Stimulated activated CD4-positive, alpha-beta T cell treated with anti-CD3 and anti-CD28 coated beads, TNF-alpha, amount 100 ng/mL, for 4 hours (primary cell): Measurements from ENCODE around the gene NUDT3.

Experiments
- DNase-seq, 3 experiments: peaks; one replicate each; pipeline ENCODE4 v3.0.0-alpha.2; 2020; ENCODE audit warnings: low read depth in 3 of 3

NUDT3 gene

DNA sequence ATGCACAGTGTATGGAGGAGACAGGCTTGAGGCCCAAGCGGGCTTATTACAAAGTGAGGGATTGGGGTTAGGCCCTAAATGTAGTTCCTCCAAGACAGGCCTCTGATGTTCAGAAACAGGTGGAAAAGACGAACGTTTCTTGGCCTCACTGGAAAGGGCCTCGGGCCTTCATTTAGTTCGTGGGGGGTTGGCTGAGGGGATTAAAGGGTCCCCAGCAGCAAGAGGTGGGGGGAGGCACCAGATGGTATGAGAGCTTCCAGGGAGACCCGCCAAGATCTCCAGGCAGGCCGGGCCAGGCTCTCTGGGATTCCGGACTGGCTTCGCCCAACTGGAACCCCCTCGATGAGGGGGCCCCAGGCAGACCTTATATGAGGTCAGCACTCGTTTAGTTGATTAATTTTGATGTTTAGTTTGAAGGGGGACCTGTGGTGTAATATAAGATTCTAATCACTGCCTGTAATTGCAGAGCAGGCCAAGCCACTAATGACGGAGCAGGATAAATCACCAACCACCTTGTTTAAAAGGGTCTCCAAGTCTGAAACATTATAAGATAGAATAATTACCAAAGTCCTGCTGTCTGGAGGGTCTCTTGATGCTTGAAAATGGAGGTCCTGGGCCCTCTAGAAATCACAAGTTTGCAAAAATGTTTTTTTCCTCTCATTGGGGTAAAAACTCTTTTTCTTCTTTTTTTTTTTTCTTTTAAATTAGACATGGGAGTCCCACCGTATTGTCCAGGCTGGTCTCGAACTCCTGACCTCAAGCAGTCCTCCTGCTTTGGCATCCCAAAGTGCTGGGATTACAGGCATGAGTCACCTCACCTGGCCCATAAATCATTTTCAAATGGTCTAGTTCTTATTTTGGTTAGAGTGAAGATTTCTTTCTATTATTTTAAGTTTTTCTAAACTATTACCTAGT, 153.6 kb downstream of the NUDT3 start:
- no peak for DNase-seq

DNA sequence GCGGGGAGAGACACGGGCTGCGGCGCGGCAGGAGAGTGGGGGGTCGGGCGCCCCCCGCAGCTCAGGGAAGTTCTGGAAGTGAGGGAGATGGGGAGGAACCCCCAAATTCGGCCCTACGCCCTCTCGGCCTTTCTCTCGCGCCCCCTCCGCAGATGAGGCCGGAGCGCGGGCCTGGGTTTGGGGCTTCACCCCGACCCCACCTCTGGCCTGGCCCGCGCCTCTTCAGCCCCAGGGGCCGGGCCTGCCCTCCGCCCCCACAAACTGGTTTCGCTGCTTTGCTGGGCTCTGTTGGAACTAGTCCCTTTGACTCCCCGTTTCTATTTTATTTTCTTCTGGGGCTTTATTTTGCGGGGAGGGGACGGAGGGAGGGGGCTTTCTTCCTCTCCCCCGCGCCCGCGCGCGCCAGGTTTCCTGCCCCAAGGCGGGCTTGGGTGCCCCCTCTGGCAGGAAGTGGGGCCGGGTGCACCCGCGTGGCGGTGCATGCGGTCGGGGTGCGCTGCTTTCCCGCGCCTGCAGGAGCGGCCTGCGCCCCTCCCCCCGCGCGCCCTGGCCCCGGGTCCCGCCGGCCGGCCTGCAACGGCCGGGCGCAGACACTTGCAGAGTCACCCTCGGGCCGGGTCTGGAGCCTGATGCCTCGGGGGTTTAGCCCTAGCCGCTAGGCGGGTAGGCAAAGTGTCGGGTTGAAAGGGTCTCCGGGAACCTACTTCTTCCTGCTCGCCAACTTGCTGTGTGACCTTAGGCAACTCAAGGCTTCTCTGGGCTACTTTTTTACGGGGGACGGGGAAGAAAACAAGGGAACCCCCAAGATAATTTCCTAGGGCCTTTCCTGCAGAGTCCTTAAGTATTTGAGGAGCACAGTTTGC, 154.5 kb downstream of the NUDT3 start:
- peak in 2 of 3 experiments; percentile 62 to 65 for DNase-seq

DNA sequence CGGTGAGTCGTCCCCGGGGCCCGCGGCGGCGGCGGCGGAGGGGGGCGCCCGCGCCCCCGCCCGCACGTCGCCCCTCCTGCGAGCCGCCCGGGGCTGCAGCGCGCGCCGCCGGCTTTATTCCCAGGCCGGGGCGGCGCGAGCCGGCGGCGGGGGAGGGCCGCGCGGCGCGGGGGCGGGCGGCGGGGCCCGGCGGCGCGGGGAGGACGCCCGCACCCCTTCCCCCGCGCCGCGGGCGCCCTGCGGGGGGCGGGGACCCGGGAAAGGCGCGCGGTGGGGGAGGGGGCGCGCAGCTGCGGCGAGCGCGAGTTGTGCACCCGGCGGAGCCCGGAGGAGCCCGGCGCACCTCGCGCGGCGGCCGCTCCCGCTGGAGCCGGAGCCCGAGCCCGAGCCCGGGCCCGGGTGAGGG, 155.2 kb downstream of the NUDT3 start:
- no peak for DNase-seq

DNA sequence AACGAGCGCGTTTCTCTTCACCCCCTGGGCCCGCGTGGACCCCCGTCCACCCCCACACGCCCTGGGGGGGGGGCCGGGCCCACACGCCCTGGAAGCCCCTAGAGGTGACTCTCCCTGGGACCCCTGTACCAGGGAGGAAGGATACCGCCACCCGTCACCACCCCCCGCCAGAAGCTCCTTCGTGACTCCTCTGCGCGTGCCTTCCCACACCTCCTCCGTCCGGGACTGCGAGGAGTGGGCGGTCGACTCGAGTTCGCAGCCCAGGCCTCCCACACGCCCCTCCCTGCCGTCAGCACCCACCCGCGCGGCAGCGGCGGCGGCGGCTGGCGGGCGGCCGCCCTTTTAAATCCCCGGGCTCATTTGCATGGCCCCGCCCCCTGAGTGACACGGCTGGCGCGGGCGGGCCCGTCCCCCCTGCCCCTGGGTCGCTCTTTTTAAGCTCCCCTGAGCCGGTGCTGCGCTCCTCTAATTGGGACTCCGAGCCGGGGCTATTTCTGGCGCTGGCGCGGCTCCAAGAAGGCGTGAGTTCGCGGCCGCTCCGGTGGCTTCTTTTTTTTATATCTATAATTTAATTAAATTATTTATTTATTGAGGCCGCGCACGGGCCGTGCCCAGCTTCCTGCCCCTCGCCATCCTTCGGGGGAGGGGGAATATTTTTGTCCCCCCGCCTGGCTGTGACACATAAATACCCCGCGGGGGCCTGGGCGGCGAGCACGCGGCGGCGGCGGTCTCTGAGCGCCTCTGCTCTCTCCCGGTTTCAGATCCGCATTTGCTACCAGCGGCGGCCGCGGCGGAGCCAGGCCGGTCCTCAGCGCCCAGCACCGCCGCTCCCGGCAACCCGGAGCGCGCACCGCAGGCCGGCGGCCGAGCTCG, 155.8 kb downstream of the NUDT3 start, which contains the start of gene HMGA1:
Gene HMGA1 (plus strand): TSS at position 431 of the 873 bp plus-strand sequence. CDS start 3,908 bp downstream, outside the sequence.
- peak; percentile 87 to 91 (median 90) for DNase-seq

DNA sequence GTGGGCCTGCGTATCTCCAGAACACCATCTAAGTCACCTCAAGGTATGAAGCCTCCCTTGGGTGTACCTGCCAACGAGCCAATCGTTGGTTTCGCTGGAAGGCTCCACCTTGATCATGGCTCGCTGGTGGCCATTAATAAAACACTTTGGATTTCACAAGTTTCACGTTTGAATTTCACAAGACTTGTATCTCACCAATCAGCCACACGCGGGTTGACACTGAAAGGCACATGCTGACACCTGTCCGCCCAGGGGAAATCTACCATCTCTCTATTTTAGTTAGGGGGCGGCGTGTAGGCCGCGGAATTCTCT, 156.4 kb downstream of the NUDT3 start:
- no peak for DNase-seq

DNA sequence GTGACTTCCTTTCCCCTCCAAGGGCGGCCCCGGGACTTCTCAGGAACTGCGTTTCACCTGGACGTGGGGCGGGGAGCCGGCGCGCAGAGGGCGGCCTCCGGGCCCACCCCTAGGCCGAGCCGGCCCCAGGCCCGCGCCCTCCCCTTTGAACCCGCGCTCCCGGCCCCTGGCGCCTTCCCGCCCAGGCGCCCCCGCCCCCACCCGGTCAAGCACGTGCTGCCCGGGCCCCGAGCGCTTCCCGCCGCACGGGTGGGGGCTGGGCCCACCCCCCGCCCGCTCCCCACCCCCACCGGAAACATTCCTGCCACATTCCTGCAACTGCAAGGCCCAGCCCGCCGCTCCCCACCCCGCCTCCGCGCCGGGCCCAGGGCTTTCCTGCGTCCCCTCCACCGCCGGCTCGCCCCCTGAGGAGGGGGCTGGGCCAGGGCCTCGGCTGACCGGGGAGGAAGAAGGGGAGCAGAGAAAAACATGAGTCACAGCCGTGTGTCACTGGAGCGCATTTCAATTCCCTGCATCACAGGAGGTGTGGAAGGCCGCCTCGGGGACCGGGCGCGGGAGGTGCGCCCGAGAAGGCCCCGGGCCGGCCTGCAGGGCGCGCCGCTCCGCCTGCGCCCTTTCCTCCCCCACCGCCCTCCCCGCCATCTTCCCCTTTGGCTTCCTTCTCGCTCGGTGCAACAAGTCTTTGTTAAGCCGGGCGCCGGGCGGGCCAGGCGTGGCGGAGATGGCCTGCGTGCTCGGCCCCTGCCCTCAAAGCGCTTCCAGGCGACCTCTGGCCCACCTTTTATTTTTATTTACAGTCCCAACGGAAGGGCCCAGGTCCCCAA, 156.9 kb downstream of the NUDT3 start:
- DNase-seq, result peak; percentile 52 to 61 (median 56)

DNA sequence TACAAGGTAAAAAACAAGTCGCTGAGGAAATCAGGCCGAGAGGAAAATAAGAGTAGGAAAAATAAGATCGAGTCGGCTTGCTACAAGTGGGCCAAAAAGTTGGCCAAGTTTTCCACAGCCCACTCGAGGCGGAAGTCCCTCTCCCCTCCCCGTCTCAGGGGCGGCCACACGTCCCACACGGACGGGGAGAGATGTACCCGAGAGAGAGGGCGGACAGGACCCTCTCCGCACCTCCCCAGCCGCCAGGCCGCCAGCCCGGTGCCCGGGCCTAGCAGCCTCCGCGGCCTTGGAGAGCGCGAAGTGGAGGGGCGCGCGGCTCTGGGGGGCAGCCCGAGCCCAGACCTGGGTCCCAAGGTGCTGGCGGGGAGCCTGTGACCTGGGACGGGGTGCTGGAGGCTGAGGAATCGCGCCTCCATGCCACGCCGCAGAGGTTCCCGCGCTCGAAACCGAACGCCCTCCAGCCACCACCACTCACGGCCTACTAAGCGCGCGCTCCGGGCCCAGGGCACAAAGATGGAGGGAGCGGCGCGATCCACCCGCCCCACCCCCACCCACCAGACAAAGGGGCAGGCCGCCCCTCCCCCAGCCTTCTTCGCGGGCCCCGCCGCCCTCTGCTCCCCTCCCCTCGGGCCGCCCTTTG, 157.7 kb downstream of the NUDT3 start:
- no peak for DNase-seq

DNA sequence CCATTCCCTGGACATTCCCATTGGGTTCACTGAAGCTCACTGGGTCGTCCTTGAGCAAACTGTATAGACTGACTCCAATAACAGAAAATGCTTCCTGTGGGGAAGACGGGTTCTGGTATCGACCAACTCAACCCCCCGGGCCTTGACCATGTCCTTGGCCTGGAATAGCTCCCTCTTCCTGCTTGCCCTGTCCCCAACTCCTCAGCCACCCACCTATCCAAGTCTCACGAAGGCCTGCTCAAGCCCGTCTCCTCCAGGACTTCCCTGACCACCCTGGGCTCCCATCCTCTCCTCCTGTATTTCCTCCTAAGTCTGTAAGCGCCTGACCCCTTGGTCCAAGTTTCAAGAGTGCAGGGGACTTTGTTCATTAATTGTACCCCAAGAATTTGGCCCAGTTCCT, 158.6 kb downstream of the NUDT3 start:
- no peak for DNase-seq

DNA sequence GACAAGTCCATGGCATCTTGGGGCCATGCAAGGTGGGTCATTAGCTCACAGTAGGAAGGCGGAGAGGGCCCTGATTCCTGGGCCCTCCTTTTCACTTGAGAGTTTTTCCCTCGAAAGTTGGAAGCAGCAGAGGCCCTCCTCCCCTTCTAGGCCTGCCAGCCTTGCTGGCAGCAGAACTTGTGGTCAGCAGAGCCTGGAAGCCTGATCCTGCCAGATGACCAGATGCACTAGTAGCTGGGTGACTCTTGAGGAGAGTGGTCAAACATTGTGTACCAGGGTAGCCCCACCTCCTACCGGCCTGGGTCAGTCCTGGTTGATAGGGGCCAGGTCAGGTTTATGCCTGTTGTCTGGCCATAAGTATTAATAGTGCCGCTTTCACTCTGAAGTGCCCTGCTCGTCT, 159.6 kb downstream of the NUDT3 start:
- DNase-seq, result no peak

DNA sequence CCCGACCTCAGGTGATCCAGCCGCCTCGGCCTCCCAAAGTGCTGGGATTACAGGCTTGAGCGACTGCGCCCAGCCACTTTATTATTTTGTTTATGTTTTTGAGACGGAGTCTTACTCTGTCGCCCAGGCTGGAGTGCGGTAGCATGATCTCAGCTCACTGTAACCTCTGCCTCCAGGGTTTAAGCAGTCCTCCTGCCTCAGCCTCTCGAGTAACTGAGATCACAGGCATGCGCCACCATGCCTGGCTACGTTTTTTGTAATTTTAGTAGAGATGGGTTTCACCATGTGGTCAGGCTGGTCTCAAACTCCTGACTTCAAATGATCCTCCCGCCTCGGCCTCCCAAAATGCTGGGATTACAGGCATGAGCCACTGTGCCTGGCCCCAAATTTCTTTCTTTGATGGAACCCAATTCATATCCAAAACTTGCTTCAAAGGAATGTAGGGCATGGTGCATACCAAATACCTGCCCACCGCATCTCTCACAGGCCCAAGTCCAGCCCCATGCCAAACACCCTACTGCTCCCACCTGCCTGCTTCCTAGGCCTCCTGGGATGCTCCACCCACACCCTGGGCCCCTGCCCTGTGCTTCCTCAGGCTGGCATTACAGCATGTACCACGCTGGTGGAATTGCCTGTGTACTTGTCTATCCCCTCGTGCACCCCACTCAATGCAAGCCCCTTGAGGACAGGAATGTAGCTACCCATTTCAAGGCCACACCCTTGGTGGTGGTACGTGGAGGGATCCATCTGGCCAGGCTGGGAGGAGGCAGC, 160.7 kb downstream of the NUDT3 start:
- no peak for DNase-seq

DNA sequence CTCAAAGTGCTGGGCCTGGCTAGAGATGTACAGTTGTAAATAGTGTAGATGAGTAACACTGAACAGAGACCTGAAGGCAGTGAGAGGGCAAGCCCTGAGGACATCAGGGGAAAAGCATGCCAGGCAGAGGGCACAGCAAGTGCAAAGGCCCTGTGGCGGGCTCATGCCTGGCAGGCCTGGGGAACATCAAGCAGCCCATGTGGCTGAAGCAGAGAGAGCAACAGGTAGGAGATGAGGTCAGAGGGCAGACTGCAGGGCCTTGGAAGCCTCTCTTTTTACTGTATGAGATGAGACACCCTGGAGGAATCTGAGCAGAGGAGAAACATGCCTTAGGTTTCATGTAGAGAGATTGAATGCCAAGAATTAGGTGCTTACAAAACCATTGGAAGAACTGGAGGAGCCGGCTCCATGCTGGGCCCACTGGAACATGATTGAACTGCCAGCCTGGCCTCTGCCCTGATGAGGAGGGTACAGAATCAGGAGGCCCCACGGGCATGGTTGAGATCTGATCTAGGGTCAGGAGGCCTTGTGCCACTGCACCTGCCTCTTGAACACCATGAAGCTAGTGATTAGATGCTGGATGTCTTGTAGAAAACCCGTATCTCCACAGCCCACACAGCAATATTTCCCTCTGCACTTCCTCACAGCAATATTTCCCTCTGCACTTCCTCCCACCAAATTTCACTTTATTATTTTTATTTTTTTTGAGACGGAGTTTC, 161.7 kb downstream of the NUDT3 start:
- DNase-seq, result no peak

DNA sequence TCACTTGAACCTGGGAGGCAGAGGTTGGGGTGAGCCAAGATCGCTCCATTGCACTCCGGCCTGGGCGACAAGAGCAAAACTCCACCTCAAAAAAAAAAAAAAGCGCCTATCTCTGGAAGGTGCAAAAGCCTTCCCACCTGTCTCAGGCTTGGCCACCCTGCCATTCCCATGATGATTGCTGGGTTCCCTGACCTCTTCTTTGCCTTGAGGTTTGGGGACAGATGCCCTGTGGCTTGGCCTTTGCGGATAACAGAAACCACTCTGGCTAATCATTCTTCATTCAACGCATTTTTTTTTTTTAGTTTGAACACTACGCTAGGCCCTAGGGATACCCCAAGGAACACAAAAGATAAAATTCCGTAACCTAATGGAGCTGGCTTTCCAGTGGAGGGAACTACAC, 162.6 kb downstream of the NUDT3 start:
- no peak for DNase-seq
